Thoracic aorta (tissue), 2 donors: ENCODE results near the gene STK32A. TPM values are rescaled to one million over a fixed set of nuclear protein-coding genes. Genes with fewer than 3 reads are reported as not detected.
A peak's percentile ranks its signal among the peaks of the same experiment; 100 is the strongest.

Source experiments
- ATAC-seq: fragments of 150-250 bp; one replicate; pipeline ENCODE4 v1.8.0; 2017; ENCODE audit warnings: low read depth; ENCODE audit not compliant: insufficient number of reproducible peaks, low FRiP score
- DNase-seq: peaks from one replicate; pipeline ENCODE4 v3.0.0-alpha.2; 2020; ENCODE audit warnings: low spot score
- H3K27ac ChIP-seq, 2 donors: fragments of 200-600 bp; sonication (generic); 1 replicate in 1 of 2; 2 replicates in 1 of 2; pipeline ENCODE4 v1.5.1; 2016; ENCODE audit warnings: mild to moderate bottlenecking in 2 of 2, moderate library complexity in 2 of 2
- H3K27me3 ChIP-seq: fragments of 200-600 bp; sonication (generic); replicated peaks from 2 replicates; pipeline ENCODE4 v1.6.0; 2016; ENCODE audit warnings: mild to moderate bottlenecking; ENCODE audit not compliant: insufficient read depth
- H3K36me3 ChIP-seq: fragments of 200-600 bp; sonication (generic); one replicate; pipeline ENCODE4 v1.5.1; 2016
- H3K4me1 ChIP-seq, 2 donors: fragments of 200-600 bp; sonication (generic); 1 replicate in 1 of 2; 2 replicates in 1 of 2; pipeline versions ENCODE4 v1.5.1 to v1.6.0; 2016; ENCODE audit warnings: low read depth in 2 of 2, mild to moderate bottlenecking in 1 of 2; ENCODE audit not compliant: control insufficient read depth in 1 of 2
- H3K4me3 ChIP-seq: fragments of 200-600 bp; sonication (generic); 2 replicates; pipeline ENCODE4 v1.5.1; 2016; ENCODE audit warnings: mild to moderate bottlenecking
- H3K9me3 ChIP-seq: fragments of 200-600 bp; sonication (generic); 2 replicates; pipeline ENCODE4 v1.5.1; 2016
- CTCF ChIP-seq: fragments of 200-600 bp; sonication (generic); IDR thresholded peaks from one replicate; pipeline ENCODE4 v1.5.1; 2019; ENCODE audit warnings: antibody characterized with exemption
- total RNA-seq, 2 donors: library from RNA; depleted of rRNA; stranded (reverse); fragments of >200 nt; gene quantifications; one replicate each; pipeline versions ENCODE4 v1.1.0 to v1.2.3, GENCODE V29; 2016

Gene STK32A
- total RNA-seq, 2 donors from 2014 or later: 8.0 to 9.5 TPM

DNA sequence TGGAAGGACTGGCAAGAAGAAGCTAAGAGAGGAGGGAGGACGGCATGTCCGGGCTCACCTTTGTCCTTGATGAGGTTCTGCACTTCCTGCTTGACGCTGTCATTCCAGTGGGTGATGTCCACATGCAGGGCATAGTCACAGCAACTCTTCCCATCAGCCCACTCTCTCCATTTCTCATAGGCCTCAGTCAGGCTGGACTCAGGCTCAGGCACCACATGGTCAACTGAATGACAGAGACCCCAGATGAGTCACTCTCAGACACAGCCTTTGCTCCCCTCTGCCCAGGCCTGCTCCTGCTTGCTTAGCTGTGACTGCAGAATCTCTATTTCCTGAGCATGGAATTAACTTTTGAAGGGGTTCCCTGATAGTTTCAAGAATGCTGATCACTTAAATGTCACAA is 180.8 kb downstream of the STK32A start:
- Histone ChIP-seq H3K36me3 (peaks cover 10% of the 10 kb centered on the region), H3K4me1 (peaks cover 44 to 98% of the 10 kb centered on the region in 2 donors), H3K27ac (peak overlapping the region; percentile 76 to 84)

DNA sequence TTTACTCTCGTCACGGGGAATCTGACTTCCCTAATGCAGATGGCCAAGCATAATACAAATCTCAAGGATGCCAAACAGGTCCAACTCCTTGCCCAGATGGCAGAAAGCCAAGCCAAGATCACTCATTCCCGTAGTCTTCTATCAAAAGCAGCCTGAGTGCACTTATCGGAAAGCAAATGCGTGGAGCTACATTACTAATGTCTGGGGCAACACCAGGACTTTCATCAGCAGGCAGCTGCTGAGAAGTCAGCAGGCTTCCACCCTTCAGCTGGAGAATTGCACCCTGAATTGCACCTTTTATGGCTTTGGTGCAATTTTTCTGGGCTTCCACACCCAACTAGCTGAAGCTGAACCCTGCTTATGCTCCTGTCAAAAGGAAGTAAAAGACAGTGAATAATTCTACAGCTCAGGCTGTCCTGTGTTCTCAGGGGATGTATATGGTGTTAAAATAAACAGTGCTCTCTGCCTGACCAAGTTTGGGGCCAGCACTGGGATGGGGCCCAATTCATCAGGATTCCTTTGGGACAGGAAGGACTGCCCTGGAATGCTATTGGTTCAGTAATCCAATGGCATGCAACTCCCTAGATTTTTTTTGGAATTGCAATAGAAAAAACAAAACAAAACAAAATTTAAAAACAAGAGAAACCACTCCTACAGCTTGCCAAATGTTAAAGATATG is 182.4 kb downstream of the STK32A start:
- no peak for TF ChIP-seq CTCF
- no peak overlapping the region for H3K4me3 ChIP-seq
- peaks cover 31 to 92% of the 10 kb centered on the region in 2 donors for H3K4me1 ChIP-seq
- ATAC-seq: peak; percentile 79
- peak; percentile 75 for DNase-seq
- H3K9me3 ChIP-seq: no peaks in the 10 kb centered on the region
- H3K36me3 ChIP-seq: peaks cover 10% of the 10 kb centered on the region
- H3K27me3 ChIP-seq: no peaks in the 10 kb centered on the region
- peak overlapping the region; percentile 74 to 76 for H3K27ac ChIP-seq

More for the DNA sequence above, 180.8 kb downstream of the STK32A start:
- TF ChIP-seq CTCF: no peak
- Histone ChIP-seq H3K27me3 (no peaks in the 10 kb centered on the region), H3K9me3 (no peaks in the 10 kb centered on the region), H3K4me3 (no peak overlapping the region)
- DNase-seq (no peak), ATAC-seq (no peak)

GRCh38 chr5:147418613-147419012 is 183.8 kb downstream of the STK32A start:
- Histone ChIP-seq H3K27ac (peak overlapping the region; percentile 74 to 76), H3K27me3 (no peaks in the 10 kb centered on the region), H3K4me3 (no peak overlapping the region), H3K4me1 (peaks cover 21 to 79% of the 10 kb centered on the region in 2 donors), H3K36me3 (peaks cover 11% of the 10 kb centered on the region), H3K9me3 (no peaks in the 10 kb centered on the region)
- ATAC-seq (no peak), DNase-seq (no peak)
- no peak for TF ChIP-seq CTCF

GRCh38 chr5:147426640-147427327 is 192.0 kb downstream of the STK32A start:
- H3K4me1 ChIP-seq: peaks cover 31 to 61% of the 10 kb centered on the region in 2 donors
- no peaks in the 10 kb centered on the region for H3K9me3 ChIP-seq
- TF ChIP-seq CTCF: no peak
- no peaks in the 10 kb centered on the region for H3K27me3 ChIP-seq
- no peak overlapping the region for H3K4me3 ChIP-seq
- ATAC-seq (no peak), DNase-seq (no peak)
- H3K27ac ChIP-seq: peak overlapping the region; percentile 27 to 72
- H3K36me3 ChIP-seq: peaks cover 6% of the 10 kb centered on the region

DNA sequence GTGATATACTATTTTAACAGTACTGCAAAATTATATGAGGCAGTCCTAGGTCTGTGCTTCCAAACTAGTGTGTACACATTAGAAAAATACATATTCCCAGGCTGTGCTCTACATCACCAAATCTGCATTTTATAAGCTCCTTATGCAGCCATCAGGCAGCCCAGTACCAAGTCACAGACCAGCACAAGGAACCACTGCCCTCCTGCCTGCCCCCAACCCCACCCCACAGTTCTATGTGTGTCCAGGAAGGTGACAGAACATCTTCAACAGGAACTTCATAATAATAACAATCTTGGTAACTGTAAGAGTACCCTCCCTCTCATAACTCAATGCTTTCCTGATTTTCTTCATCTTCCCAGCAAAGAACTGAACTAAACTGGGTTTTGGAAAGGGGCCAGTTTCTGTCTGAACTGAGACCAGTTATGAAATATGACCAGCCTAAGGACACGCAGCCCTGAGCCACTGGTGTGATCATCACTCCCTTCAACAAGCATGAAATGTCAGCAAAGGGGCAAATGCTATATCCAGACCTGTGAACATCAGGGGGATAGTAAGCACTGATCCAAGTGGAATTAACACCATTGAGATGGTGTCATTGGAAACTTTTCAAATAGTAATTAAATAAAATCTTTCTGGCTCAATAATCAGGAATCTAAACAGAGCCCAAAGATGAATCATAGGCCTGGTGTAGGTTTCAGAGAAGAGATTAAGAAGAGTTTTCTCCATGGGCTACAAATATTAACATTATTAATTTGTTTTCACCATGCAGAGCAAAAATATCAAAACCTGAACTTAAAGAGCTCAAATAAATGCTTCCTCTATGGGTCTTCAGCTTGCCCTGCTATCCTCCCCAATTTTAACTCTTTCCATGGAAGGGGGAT is 192.9 kb downstream of the STK32A start:
- DNase-seq: peak; percentile 53
- Histone ChIP-seq H3K9me3 (no peaks in the 10 kb centered on the region), H3K27me3 (no peaks in the 10 kb centered on the region), H3K27ac (peak overlapping the region; percentile 27 to 72), H3K4me1 (peaks cover 40 to 69% of the 10 kb centered on the region in 2 donors), H3K4me3 (no peak overlapping the region), H3K36me3 (peaks cover 6% of the 10 kb centered on the region)
- peak; percentile 45 for ATAC-seq
- no peak for TF ChIP-seq CTCF
